NCI-H2196 (cell line): Measurements from ENCODE around the gene CDK4.

Experiments used
- DNase-seq: peaks from one replicate; lab custom pipeline; 2025; ENCODE audit not compliant: unreplicated experiment; lab: John Stamatoyannopoulos, UW

The CDK4 gene

DNA sequence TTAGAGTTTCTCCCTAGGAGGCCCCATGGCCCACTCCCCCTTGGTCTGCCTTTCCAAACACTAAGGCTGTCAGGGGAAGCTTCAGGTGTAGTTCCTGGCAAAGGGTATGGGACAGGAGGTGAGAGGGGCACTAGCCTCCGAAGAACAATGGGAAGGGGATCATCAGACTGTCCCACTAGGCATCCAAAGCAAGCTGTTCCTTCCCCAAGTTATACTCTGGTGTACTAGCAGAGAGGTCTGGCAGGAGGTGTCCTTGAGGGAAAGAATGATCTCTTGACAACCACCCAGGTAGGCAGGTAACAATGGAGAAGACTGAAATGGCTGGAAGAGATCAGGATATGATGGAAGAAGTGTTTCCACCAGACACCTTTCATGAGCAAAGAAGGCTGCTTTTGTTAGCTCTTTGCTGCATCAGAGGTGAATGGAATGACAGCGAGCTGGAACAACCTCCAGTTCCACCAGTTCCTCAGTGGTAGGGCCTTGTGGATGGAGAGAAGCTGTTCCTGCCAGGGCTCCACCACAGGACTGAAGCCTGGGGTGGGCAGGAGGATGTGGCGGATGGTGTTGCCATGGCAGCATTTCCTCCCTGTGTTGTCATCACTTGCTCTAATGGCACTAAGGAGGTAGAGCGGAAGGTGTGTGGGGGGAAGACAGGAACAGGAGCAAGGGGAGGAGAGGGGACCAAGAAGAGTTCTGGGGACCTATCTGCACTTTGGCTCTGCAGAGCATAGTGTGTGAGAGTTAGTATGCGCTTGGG lies 11.3 kb downstream of the CDK4 start:
- DNase-seq: no peak

DNA sequence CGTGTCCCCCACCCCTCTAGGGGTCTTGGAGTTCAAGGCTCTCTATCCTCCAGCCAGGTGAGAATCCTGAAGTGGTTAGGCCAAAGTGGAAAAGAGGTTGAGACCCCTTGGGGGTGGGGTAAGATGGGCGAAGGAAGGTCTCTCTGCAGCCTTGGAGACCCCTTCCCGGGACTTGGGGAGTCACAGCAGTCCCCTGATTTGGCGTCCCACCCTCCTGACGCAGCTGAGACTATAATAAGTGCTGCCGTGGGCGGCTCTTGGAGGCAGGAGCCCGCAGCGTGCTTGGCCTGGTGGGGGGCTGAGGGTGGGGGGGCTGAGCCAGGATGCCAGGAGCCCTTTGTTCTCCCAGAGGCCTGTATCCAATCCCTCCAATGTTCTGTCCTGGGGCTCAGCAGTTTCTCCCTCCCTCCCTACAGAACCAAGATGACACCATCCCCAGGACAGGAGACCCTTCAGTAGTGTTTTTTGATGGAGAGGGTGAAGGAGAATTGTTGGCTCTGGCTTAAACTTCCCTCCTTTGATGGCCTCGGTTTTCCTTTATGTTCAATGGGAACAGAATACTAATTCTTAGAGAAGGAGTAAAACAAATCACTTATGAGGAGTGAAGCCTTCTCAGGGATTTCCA lies 12.1 kb downstream of the CDK4 start:
- no peak for DNase-seq

DNA sequence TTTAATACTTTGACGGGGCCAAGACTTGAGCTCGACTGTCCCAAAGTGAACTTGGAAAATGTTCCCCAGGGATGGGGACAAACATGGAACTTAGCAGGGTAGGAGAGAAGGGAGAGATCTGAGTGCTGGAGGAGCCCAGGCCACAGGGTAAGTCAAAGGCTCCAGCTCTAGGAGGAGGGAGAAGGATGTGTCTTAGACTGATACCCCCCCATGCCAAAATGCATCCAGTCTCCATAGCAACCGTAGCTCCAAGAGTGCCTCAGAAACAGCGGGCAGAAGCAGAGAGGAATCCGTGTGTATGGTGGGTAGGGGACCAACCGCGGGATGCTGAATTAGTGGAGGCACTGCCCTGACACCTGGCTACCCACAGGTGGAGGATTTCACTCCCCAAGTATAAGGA lies 12.7 kb downstream of the CDK4 start:
- peak; percentile 18 for DNase-seq

DNA sequence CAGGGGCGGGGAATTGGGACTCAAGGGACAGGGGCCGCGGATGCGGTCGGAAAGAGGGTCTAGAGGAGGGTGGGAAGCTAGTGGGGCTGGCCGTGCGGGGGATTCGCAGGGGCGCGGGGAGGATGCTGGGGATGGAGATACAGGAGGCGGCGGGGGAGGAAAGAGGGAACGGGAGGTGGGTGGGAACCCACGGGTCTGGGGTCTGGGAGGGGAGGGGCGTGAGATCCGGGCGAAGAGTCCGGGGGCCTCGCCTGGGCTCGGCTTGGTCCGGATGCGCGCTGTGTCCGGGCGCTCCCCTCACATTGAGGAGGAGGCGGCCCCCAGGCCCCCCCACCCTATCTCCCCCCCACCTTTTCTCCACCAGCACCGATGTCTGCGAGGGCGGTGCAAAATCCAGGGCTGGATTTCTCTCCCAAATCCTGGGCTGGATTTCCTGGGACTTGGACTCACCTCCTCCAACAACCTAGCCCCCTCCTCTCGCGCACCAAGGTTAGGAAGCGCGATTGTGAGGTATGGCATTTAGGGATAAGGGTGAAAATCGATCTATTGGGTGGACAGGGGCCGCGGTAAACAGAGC lies 13.4 kb downstream of the CDK4 start, which contains the start of gene AGAP2:
TSS of gene AGAP2 (minus strand) at position 82 of the 577 bp plus-strand sequence. CDS start 496 bp downstream, outside the sequence.
- peak; percentile 46 for DNase-seq

DNA sequence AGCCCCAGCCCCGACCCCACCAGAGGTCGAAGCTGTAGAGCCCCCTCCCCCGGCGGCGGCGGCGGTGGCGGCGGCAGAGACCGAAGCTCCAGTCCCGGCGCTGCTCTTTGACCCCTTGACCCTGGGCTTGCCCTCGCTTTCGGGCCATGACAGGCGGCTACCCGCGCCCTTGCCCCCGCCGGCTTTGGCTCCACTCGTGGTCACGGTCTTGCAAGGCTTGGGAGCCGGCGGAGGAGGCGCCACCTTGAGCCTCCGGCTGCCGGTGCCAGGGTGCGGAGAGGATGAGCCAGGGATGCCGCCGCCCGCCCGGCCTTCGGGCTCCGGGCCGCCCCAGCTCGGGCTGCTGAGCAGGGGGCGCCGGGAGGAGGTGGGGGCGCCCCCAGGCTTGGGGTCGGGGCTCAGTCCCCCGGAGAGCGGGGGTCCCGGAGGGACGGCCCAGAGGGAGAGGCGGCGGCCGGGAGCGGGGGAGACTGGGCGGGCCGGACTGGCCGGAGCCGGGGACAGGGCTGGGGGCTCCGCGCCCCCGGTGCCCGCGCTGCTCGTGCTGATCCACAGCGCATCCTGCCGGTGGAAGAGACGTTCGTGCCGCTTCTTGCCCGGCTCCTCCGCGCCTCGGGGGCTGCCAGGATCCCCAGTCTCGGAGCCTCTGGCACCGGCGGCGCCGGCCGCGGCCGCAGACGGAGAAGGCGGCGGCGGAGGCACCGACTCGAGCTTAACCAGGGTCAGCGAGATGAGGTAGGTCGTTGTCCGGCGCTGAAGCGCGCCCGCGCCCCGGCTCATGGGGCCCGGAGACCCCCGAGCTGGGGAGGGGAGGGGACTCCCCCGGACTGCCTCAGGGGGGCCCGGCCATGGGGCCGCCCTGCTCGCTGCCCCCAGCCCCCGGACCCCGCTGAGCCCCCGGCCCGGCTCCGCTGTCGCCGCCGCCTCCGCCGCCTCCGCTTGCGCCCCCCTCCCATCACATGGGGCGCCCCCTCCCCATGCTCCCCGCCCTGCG lies 14.3 kb downstream of the CDK4 start:
- no peak for DNase-seq

DNA sequence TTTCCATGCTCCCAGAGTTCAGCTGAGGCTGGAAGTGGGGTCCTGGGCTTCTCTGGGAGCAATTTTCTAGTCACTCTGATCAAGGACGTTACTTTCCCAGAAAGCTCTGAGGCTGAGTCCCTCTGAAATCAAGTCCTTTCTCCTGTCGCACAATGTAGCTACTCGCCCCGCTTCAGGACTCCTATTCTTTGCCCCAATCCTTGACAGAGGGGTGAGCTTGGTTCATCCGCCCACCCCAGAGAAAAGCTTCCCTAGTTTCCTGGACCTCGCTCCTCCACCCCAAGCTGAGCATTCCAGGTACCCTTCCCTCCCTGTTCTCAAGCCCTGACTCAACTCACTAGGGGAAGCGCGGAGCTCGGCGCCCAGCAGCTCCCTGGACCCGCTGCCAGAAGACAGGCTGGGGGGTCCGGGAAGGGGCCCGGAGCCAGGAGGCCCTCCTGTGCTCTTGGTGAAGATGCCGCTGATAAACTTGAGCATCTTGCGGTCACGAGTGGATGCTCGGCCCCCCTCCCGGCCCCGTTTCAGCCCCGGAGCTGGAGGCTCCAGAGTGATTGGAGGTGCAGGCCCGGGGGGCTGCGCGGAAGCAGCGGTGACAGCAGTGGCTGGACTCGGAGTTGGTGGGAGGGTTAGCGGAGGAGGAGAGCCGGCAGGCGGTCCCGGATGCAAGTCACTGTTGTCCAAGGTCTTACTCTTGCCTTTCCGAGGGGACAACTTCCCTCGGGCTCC lies 15.2 kb downstream of the CDK4 start:
- no peak for DNase-seq

DNA sequence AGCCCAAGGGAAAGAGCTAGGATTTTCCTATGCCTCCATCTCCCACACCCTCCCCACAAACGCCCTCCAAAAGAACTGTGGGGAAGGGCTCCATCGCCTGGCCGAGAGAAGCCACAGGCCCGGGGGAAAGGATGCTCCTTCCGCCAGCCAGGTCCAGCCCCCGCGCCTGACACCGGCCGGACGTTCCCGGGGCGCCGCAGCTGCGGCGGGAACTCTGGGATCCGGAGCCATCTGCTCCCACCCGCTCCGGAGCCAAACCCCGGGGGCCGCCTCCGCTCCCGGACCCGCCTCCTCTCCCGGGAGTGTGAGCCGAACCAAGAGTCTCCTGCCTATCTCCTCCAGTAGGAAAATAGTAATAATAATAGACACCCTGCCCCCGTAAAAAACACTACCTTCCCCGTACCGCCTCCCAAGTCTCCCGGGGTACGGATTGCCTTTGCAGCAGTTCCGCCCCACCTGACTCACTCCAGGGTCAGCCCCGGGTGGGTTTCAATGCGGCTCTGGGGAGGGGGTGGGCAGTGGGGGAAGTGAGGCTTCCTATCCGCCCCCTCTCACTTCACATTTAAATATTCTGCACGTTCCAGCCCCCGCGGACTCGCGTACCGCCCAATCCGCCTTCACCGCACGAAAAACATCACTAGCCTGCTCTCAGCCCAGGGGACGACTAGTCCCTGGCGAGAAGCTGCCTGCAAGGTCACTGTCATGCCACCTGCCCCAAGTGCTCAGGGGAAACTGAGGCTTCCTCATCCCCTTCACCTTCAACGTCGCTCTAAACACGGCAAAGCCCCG lies 16.0 kb downstream of the CDK4 start:
- peak; percentile 56 for DNase-seq

DNA sequence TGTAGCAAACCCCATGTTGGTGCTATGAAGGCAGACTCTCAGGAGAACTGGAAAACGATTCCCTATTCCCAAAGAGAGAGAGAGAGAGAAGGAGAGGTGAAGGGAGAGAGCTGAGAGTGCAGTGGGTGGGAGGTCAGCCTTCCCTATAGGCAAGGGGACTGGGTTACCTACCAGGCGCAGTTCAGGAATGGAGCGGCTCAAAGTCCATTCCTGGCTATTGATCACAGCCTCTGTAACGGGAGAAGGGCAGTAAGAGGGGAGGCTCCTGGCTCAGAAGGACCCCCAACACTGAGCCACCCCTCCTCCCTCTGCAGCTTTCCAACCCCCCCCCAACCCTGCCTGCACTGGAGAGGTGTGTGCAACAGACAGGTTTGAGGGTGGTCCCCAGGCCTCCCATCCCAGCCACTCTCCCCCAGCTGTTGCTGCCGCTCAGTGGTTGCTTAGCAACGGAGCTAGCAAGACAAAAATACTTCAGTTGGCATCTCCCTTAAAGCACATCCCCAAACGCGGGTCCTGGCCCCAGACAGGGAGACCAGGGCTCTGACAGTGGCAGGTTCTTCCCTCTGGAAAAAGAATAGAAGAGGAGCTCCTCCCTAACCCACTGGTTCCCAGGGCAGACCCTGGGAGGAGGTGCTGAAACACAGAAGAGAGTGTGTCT lies 16.8 kb downstream of the CDK4 start:
- DNase-seq: peak; percentile 48

DNA sequence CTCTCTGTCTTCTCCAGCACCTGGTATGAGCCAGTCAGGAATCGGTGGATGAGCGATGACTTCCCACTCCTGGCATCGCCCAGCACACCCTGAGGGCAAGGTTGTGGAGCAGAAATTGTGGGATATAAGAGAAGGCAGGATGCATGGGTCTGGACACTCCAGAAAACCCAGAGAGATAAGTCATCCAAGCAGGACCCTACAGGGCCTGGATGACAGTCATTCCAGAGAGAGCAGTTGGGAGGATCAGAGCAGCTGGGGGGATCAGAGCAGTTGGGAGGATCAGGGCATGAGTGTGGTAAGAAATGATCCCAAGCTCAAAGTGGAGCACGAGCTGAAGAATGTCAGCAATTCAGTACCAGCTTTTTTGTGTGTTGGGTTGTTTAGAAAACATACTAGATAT lies 17.5 kb downstream of the CDK4 start:
- no peak for DNase-seq

DNA sequence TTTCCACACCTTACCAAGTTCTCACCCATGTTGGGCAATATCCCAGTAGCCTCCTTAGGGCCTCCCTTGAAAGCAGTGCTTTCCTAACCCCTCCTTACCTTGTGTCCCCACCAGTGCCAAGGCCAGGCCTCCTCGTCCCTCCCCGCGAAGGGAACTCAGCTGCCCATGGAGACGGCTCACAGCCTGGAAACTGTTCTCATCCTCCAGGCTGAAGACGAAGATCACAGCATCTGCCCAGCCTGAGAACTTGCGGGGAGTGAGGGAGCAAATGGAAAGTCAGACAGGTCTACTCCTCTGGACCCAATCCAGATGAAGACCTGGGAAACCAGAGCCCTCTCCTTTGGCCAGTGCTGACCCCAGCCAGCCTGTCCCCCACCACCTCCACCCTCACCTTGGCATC lies 18.2 kb downstream of the CDK4 start:
- no peak for DNase-seq

DNA sequence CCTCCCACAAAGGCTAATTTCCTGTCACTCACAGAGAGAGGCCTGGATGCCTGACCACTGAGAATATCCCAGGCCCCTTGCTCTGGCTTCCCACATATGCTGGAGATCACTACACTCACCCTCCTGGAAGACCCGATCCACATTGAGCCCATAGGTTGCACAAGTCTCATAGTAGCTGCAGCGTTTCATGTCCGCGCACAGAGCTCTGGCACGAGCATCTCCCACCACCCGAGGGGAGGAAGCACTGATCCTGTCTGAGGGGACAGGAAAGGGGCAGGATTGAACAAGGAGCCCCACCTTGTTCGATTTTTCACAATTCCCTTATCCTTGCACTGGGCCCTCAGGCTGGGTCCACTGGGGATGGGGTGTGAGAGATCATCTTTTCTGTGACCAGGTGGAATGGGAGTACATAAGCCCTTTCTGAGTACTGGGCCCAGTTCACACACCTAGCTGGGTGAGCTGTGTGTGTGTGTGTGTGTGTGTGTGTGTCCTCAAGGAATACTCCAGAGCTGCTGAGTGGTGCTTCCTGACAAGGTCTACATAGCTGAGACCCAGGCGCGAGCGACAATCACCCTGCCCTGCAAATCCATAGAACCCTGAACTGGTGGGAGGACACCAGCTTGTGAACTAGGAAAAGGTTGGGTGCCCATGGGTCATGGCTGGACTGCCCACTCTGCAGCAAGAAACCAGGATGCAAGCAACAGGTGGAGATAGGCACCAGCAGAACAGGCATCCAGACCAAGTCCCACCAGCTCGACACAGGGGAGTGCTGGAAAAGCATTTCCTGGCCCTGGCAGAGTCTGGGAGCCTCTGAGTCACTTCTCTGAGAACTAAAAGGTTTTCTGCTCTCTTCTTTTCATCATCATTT lies 19.1 kb downstream of the CDK4 start:
- no peak for DNase-seq

DNA sequence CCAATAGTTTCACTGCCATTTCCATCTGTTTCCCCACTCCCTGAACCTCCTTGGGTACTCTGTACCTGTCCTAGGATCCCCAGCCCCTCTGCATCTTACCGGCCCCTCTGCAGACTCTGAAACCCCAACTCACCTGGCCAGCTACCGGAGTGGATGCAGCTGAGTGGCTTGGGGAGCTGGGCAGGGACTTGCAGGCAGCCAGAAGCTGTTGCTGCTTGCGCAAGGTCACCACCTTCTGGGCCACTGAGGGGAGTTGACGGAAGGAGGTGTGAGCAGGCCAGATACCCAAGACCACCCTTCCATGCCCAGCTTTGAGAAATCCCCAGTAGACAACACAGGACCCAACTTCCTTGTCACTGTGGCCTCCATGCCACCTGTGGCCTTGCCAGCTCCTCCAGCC lies 19.8 kb downstream of the CDK4 start:
- no peak for DNase-seq

DNA sequence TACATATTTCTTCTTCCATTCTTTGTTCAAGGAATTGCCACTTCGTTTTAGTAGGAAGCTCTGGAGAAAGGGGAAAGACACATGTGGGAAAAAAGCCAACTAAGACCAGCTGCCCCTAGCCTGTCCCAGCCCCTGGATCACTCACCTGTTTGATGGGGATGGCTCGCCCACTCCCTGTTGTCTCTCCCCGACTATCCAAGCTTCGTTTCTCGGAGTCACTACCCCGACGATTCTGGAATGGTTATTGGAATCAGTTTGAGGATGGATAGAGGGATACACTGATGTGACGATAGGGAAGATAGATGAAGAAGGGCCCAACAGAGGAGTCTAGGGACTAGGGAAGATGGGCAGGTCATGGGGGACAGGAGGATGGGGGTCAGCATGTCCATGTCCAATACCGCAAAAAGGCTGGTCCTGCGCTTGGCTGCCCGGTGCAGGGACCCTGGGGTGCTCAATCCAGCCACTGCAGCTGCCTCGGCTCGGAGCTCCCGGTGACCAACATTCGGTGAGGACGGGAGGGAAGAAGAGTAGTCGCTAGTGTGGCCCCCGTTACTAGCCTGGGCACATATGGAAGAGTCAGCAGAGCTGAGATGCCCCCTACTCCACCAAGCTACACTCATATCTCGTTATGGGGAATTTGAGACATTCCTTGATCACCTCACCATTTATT lies 20.6 kb downstream of the CDK4 start:
- no peak for DNase-seq

DNA sequence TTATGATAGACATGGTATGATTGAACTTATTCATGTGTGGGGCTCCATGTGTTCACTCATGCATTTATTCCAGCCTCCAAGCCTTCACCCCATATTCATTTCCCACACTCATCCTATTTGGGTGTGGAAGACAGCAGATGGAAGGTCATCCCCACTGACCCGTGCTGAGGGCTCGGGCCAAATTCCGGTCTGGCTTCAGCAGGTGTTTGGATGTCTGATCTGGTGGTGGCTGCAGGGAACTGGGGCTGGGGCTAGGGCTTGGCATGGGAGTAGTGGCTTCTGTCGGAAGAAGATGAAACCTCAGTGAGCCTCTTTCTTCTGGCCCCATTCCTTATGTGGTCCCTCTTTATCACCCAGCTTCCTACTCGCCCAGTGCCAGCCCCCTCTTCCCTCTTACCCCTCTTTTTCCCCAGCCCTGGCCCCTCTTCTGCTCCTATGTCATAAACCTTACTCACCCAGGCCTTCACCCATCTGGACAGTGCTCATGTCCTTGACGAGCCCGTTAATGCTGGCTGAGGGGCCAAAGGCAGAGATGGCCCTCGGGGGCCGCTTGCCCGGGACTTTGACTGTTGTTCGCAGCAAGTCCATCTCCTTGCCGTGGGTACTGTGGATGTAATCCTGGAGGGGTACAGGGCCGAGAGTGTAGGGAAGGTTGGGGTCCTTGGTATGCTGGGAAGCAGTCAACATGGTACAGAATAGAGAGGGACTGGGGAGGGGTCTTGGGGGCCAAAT lies 21.6 kb downstream of the CDK4 start:
- DNase-seq: no peak

DNA sequence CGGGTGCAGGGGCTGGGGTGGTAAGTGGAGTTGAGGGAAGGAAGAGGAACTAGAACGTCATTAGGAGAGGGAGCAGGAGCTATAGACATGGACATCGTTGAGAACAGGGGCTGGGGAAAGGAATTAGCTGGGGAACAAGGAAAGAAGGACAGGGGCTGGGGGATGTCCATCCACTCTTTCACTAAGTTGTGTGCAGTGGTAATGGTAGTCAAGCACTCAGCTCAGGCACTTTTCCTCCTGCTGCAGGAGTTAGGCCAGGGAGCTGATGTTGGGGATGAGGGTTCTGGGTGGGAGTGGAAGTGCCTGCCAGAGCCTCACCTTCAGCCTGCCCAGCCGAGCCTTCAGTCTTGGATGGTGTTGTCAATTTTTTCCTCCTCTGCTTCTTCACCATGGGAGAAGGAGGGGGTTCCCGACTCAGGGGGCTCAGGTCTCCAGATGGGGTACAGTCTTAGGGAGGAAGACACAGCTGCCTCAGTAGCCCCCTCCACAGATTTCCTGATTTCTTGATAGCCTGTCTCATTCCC lies 22.7 kb downstream of the CDK4 start:
- no peak for DNase-seq

DNA sequence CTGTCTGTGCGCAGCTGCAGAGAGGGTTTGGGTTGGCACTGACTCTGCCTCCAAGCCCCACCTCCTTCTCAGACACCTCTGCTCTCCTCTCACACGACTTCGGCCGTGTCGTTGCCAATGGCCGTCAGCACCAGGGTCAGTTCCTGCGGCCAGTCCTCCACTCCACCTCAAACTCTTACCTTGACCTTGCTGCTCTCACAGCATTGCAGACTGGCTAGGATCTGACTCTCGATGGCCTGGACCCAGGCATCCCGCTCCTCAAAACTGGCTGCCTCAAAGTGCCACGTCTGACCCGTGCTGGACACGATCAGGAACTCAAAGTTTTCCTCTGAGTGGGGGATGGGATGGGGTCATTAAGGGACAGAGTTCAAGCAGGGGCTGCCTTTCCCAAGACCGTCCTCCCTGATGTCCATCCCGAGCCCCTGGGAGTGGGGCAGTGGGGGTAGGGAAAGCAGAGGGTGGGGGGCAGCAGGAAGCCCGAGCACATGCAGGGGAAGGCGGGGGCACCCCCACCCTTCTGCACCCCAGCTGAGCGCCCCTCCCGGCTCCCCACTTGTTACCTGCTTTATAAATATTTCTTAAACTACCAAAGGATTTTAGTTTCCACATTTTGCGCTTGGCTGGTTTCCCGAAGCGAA lies 24.2 kb downstream of the CDK4 start:
- DNase-seq: no peak
